Loucy (cell line): Measurements from ENCODE around the gene KRT26.

Experiments used
- H2AFZ ChIP-seq: fragments of 200-600 bp; sonication (generic); 2 replicates; pipeline ENCODE4 v1.6.0; 2016; ENCODE audit warnings: antibody characterized with exemption, mild to moderate bottlenecking, low read length, moderate library complexity
- H3F3A ChIP-seq: fragments of 200-600 bp; 2 replicates; pipeline ENCODE4 v1.6.0; 2016; ENCODE audit warnings: antibody characterized with exemption, low read depth, mild to moderate bottlenecking
- H3K27me3 ChIP-seq: fragments of 200-600 bp; sonication (generic); 2 replicates; pipeline ENCODE4 v1.6.1; 2014; ENCODE audit warnings: low read length, mild to moderate bottlenecking; ENCODE audit not compliant: insufficient read depth, poor library complexity, severe bottlenecking
- H3K36me3 ChIP-seq: fragments of 200-600 bp; sonication (generic); 2 replicates; pipeline ENCODE4 v1.6.1; 2016; ENCODE audit warnings: low read length; ENCODE audit not compliant: insufficient read depth
- H3K4me1 ChIP-seq: fragments of 200-600 bp; sonication (generic); 2 replicates; pipeline ENCODE4 v1.5.1; 2014; ENCODE audit warnings: low read length, mild to moderate bottlenecking; ENCODE audit not compliant: insufficient read depth, poor library complexity, severe bottlenecking
- H3K4me2 ChIP-seq: fragments of 200-600 bp; sonication (generic); 2 replicates; pipeline ENCODE4 v1.6.0; 2014; ENCODE audit warnings: antibody characterized with exemption, low read length, low read depth, mild to moderate bottlenecking; ENCODE audit not compliant: poor library complexity, severe bottlenecking
- H3K4me3 ChIP-seq: fragments of 200-600 bp; sonication (generic); 2 replicates; pipeline ENCODE4 v1.5.1; 2014; ENCODE audit warnings: low read length, mild to moderate bottlenecking, mixed read lengths; ENCODE audit not compliant: poor library complexity, severe bottlenecking
- H3K79me2 ChIP-seq: fragments of 200-600 bp; sonication (generic); 2 replicates; pipeline ENCODE4 v1.6.1; 2014; ENCODE audit warnings: low read length; ENCODE audit not compliant: insufficient read depth
- H3K9ac ChIP-seq: fragments of 200-600 bp; sonication (generic); 2 replicates; pipeline ENCODE4 v1.6.0; 2014; ENCODE audit warnings: mild to moderate bottlenecking, low read depth, low read length, moderate library complexity; ENCODE audit not compliant: poor library complexity, severe bottlenecking
- H3K9me2 ChIP-seq: fragments of 200-600 bp; sonication (generic); replicated peaks from 2 replicates; pipeline ENCODE4 v1.6.1; 2016; ENCODE audit warnings: low read depth, low read length, mixed read lengths
- H3K9me3 ChIP-seq: fragments of 200-600 bp; sonication (generic); 2 replicates; pipeline ENCODE4 v1.6.1; 2014; ENCODE audit warnings: mild to moderate bottlenecking, antibody characterized with exemption, low read length, low read depth; ENCODE audit not compliant: insufficient read depth
- H4K20me1 ChIP-seq: fragments of 200-600 bp; sonication (generic); 2 replicates; pipeline ENCODE4 v1.6.0; 2014; ENCODE audit warnings: antibody characterized with exemption, low read length, mild to moderate bottlenecking; ENCODE audit not compliant: insufficient read depth, poor library complexity, severe bottlenecking
- EZH2phosphoT487 ChIP-seq: fragments of 200-600 bp; IDR thresholded peaks from 2 replicates; pipeline ENCODE4 v1.6.1; 2018; ENCODE audit warnings: antibody characterized with exemption, mild to moderate bottlenecking, moderate library complexity, borderline replicate concordance
- TF ChIP-seq, protein P1 (sequence below): fragments of 200-600 bp; sonication (generic); conservative IDR thresholded peaks from 2 replicates; pipeline ENCODE4 v1.5.1; 2014; ENCODE audit warnings: mild to moderate bottlenecking, antibody characterized with exemption, low read length

The KRT26 gene

GRCh38 chr17:40801157-40801556, 29.2 kb upstream of the KRT26 start:
- no peaks in the 10 kb centered on the region for H3K9me3 ChIP-seq
- no peaks in the 10 kb centered on the region for H4K20me1 ChIP-seq
- H3K36me3 ChIP-seq, result no peaks in the 10 kb centered on the region
- H3K79me2 ChIP-seq, result no peaks in the 10 kb centered on the region
- TF ChIP-seq EZH2phosphoT487, result no peak
- TF ChIP-seq, protein P1, sequence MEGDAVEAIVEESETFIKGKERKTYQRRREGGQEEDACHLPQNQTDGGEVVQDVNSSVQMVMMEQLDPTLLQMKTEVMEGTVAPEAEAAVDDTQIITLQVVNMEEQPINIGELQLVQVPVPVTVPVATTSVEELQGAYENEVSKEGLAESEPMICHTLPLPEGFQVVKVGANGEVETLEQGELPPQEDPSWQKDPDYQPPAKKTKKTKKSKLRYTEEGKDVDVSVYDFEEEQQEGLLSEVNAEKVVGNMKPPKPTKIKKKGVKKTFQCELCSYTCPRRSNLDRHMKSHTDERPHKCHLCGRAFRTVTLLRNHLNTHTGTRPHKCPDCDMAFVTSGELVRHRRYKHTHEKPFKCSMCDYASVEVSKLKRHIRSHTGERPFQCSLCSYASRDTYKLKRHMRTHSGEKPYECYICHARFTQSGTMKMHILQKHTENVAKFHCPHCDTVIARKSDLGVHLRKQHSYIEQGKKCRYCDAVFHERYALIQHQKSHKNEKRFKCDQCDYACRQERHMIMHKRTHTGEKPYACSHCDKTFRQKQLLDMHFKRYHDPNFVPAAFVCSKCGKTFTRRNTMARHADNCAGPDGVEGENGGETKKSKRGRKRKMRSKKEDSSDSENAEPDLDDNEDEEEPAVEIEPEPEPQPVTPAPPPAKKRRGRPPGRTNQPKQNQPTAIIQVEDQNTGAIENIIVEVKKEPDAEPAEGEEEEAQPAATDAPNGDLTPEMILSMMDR, result no peak
- H3K9ac ChIP-seq, result no peak overlapping the region
- peaks cover 34% of the 10 kb centered on the region for H3K27me3 ChIP-seq
- H3K4me2 ChIP-seq, result no peak overlapping the region
- no peak overlapping the region for H3K4me3 ChIP-seq
- no peaks in the 10 kb centered on the region for H3F3A ChIP-seq
- no peaks in the 10 kb centered on the region for H3K9me2 ChIP-seq
- no peak overlapping the region for H2AFZ ChIP-seq
- no peaks in the 10 kb centered on the region for H3K4me1 ChIP-seq

GRCh38 chr17:40800381-40800780, 28.4 kb upstream of the KRT26 start:
- H3F3A ChIP-seq, result no peaks in the 10 kb centered on the region

GRCh38 chr17:40799859-40800258, 27.9 kb upstream of the KRT26 start, which contains the start of gene KRT28:
TSS of gene KRT28 (minus strand) at chr17:40799959. CDS start at chr17:40799893, 66 bp downstream.
- no peak within 1 kb of the TSS for H3K4me2 ChIP-seq
- H2AFZ ChIP-seq, result no peak within 1 kb of the TSS
- H4K20me1 ChIP-seq, result no peaks in the 10 kb centered on the region
- H3K79me2 ChIP-seq, result no peaks in the 10 kb centered on the region
- H3K9me3 ChIP-seq, result no peaks in the 10 kb centered on the region
- no peak within 1 kb of the TSS for H3K9ac ChIP-seq
- H3K4me1 ChIP-seq, result no peaks in the 10 kb centered on the region
- H3F3A ChIP-seq, result no peaks in the 10 kb centered on the region
- H3K36me3 ChIP-seq, result no peaks in the 10 kb centered on the region
- no peak for TF ChIP-seq EZH2phosphoT487
- TF ChIP-seq, protein P1, result no peak
- H3K4me3 ChIP-seq, result no peak within 1 kb of the TSS
- peaks cover 30% of the 10 kb centered on the region for H3K27me3 ChIP-seq
- H3K9me2 ChIP-seq, result no peaks in the 10 kb centered on the region

More at GRCh38 chr17:40800381-40800780, 28.4 kb upstream of the KRT26 start:
- Histone ChIP-seq H3K9me3 (no peaks in the 10 kb centered on the region), H3K4me3 (no peak overlapping the region), H4K20me1 (no peaks in the 10 kb centered on the region), H3K9me2 (no peaks in the 10 kb centered on the region), H3K79me2 (no peaks in the 10 kb centered on the region), H2AFZ (no peak overlapping the region), H3K4me2 (no peak overlapping the region), H3K4me1 (no peaks in the 10 kb centered on the region), H3K27me3 (peaks cover 34% of the 10 kb centered on the region), H3K9ac (no peak overlapping the region), H3K36me3 (no peaks in the 10 kb centered on the region)
- no peak for TF ChIP-seq EZH2phosphoT487
- TF ChIP-seq, protein P1, result no peak
